Measurements from ENCODE around the gene RICTOR. TPM values are rescaled to one million over a fixed set of nuclear protein-coding genes. Genes with fewer than 3 reads are reported as not detected.

The RICTOR gene
- total RNA-seq, 2 donors from 2014 or later = 27.6 to 31.8 TPM

GRCh38 chr5:39115644-39116343 is 41.6 kb upstream of the RICTOR start:
- Histone ChIP-seq H3K27ac (ENCODE audit: low read depth, low read length) (no peak overlapping the region), H3K4me1 (ENCODE audit: control insufficient read depth, insufficient read depth, low read length) (no peaks in the 10 kb centered on the region), H3K36me3 (ENCODE audit: control insufficient read depth, insufficient read depth, low read length) (no peaks in the 10 kb centered on the region), H3K9ac (ENCODE audit: extremely low read depth, low read length, poor library complexity, severe bottlenecking) (no peak overlapping the region), H3K9me3 (ENCODE audit: control insufficient read depth, low read length) (no peaks in the 10 kb centered on the region), H3K27me3 (ENCODE audit: control insufficient read depth, insufficient read depth, low read length, poor library complexity, severe bottlenecking) (no peaks in the 10 kb centered on the region), H3K4me3 (ENCODE audit: low read length) (no peak overlapping the region)
- DNase-seq = no peak
- no peak overlapping the region for H3K4me3 Mint-ChIP-seq
- H3K36me3 Mint-ChIP-seq (ENCODE audit: low read depth) = no peaks in the 10 kb centered on the region
- H3K4me1 Mint-ChIP-seq = no peaks in the 10 kb centered on the region
- no peak overlapping the region for H3K27ac Mint-ChIP-seq
- H3K9me3 Mint-ChIP-seq = no peaks in the 10 kb centered on the region
- WGBS, 2 experiments (ENCODE audit: insufficient coverage in 1 of 2, insufficient read length in 1 of 2) = 86 to 95% methylated on average over 1 to 5 of the region's 5 CpGs
- H3K27me3 Mint-ChIP-seq (ENCODE audit: insufficient read depth) = no peaks in the 10 kb centered on the region
- TF ChIP-seq, protein P1, sequence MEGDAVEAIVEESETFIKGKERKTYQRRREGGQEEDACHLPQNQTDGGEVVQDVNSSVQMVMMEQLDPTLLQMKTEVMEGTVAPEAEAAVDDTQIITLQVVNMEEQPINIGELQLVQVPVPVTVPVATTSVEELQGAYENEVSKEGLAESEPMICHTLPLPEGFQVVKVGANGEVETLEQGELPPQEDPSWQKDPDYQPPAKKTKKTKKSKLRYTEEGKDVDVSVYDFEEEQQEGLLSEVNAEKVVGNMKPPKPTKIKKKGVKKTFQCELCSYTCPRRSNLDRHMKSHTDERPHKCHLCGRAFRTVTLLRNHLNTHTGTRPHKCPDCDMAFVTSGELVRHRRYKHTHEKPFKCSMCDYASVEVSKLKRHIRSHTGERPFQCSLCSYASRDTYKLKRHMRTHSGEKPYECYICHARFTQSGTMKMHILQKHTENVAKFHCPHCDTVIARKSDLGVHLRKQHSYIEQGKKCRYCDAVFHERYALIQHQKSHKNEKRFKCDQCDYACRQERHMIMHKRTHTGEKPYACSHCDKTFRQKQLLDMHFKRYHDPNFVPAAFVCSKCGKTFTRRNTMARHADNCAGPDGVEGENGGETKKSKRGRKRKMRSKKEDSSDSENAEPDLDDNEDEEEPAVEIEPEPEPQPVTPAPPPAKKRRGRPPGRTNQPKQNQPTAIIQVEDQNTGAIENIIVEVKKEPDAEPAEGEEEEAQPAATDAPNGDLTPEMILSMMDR (conservative IDR thresholded peaks at IDR 0.05) = no peak

- Histone ChIP-seq H3K4me3 (ENCODE audit: low read length) (no peak overlapping the region), H3K27me3 (ENCODE audit: control insufficient read depth, insufficient read depth, low read length, poor library complexity, severe bottlenecking) (no peaks in the 10 kb centered on the region), H3K9me3 (ENCODE audit: control insufficient read depth, low read length) (no peaks in the 10 kb centered on the region), H3K36me3 (ENCODE audit: control insufficient read depth, insufficient read depth, low read length) (no peaks in the 10 kb centered on the region), H3K27ac (ENCODE audit: low read depth, low read length) (no peak overlapping the region), H3K9ac (ENCODE audit: extremely low read depth, low read length, poor library complexity, severe bottlenecking) (no peak overlapping the region), H3K4me1 (ENCODE audit: control insufficient read depth, insufficient read depth, low read length) (no peaks in the 10 kb centered on the region)
- DNase-seq = no peak
- H3K4me3 Mint-ChIP-seq = no peak overlapping the region
- TF ChIP-seq, protein P1 (conservative IDR thresholded peaks at IDR 0.05) = no peak
- no peaks in the 10 kb centered on the region for H3K27me3 Mint-ChIP-seq (ENCODE audit: insufficient read depth)
- H3K27ac Mint-ChIP-seq = no peak overlapping the region
- no peaks in the 10 kb centered on the region for H3K9me3 Mint-ChIP-seq
- 93 to 95% methylated on average over 4 of the region's 4 CpGs for WGBS, 2 experiments (ENCODE audit: insufficient coverage in 1 of 2, insufficient read length in 1 of 2)
- no peaks in the 10 kb centered on the region for H3K36me3 Mint-ChIP-seq (ENCODE audit: low read depth)
- H3K4me1 Mint-ChIP-seq = no peaks in the 10 kb centered on the region
Measured at GRCh38 chr5:39114155-39114554, 40.0 kb upstream of the RICTOR start.

DNA sequence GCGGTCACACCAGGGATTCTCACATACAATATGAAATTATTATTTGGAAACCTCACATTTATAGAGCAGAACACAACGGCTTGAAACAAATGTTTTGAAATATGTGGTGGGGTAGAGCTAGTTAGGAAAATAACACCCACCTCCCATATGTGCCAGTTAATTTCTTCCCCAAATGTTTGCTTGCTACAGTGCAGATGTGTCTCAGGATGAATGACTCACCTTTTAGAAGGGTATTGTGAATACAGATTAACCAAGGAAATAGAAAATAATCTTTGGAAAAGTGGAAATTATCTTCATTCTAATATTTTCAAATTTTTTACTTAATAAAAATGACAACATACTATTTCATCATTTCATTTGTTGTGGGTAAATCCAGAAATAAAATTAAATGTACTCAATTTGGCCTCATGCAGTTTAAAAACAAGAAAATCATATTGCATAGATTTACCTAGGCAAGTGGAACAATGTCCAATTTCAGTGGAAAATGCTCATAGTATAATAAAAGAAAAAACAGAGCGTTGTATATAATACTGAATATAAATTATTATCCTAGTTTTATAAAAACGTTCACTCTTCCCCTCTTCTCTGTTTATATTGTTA is 39.3 kb upstream of the RICTOR start:
- DNase-seq = no peak
- Mint-ChIP-seq H3K4me1 (no peaks in the 10 kb centered on the region), H3K4me3 (no peak overlapping the region), H3K27me3 (ENCODE audit: insufficient read depth) (no peaks in the 10 kb centered on the region), H3K9me3 (no peaks in the 10 kb centered on the region), H3K36me3 (ENCODE audit: low read depth) (no peaks in the 10 kb centered on the region), H3K27ac (no peak overlapping the region)
- Histone ChIP-seq H3K4me3 (ENCODE audit: low read length) (no peak overlapping the region), H3K4me1 (ENCODE audit: control insufficient read depth, insufficient read depth, low read length) (no peaks in the 10 kb centered on the region), H3K36me3 (ENCODE audit: control insufficient read depth, insufficient read depth, low read length) (no peaks in the 10 kb centered on the region), H3K9ac (ENCODE audit: extremely low read depth, low read length, poor library complexity, severe bottlenecking) (no peak overlapping the region), H3K27ac (ENCODE audit: low read depth, low read length) (no peak overlapping the region), H3K9me3 (ENCODE audit: control insufficient read depth, low read length) (no peaks in the 10 kb centered on the region), H3K27me3 (ENCODE audit: control insufficient read depth, insufficient read depth, low read length, poor library complexity, severe bottlenecking) (no peaks in the 10 kb centered on the region)
- 90% methylated on average over 2 of the region's 4 CpGs; no CpG with 5 or more reads in 1 of the 2 experiments for WGBS, 2 experiments (ENCODE audit: insufficient coverage in 1 of 2, insufficient read length in 1 of 2)
- TF ChIP-seq, protein P1 (conservative IDR thresholded peaks at IDR 0.05) = no peak

Measured in endodermal cell (in vitro differentiated cells).